Measurements from ENCODE around the gene LYRM1.

- TF ChIP-seq CTCF (IDR thresholded peaks at IDR 0.05; ENCODE audit: low read length) (no peak), EZH2phosphoT487 (IDR thresholded peaks at IDR 0.05; ENCODE audit: low read length) (no peak), EZH2 (optimal IDR thresholded peaks at IDR 0.05; ENCODE audit: low read depth, low read length) (no peak)
Observed at GRCh38 chr16:20859229-20859628, 41.3 kb upstream of the LYRM1 start.

Data from MM.1S (cell line).